ENCODE data around the gene SH2D1A.

DNA sequence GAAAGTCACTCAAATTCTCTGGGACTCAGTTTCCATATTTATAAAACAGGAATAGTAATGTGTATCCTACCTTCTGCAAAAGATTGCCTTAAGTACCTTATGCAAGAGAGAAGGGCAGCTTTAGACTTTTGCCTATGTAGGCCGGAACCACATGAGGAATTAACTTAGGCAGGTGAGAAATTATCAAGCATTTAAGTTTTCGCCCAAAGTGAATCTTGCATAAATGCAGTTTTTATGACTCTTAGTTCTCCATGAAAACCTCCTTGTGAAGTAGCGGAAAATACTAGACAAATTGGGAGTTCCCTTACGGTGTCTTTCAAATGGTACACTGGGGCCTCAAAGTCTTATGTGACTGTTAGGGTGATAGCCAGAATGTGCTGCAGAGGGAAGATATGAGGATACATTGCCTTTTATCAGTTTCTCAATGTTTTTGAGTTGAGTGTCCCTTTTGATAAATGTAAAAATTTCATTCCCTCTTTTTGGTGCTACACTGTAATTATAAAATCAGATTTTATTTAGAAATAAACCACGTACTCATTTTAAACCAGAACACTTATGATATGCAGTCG, 2.6 kb downstream of the SH2D1A start:
- TF ChIP-seq, protein P1, sequence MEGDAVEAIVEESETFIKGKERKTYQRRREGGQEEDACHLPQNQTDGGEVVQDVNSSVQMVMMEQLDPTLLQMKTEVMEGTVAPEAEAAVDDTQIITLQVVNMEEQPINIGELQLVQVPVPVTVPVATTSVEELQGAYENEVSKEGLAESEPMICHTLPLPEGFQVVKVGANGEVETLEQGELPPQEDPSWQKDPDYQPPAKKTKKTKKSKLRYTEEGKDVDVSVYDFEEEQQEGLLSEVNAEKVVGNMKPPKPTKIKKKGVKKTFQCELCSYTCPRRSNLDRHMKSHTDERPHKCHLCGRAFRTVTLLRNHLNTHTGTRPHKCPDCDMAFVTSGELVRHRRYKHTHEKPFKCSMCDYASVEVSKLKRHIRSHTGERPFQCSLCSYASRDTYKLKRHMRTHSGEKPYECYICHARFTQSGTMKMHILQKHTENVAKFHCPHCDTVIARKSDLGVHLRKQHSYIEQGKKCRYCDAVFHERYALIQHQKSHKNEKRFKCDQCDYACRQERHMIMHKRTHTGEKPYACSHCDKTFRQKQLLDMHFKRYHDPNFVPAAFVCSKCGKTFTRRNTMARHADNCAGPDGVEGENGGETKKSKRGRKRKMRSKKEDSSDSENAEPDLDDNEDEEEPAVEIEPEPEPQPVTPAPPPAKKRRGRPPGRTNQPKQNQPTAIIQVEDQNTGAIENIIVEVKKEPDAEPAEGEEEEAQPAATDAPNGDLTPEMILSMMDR (IDR thresholded peaks at IDR 0.05), result no peak
- no peak for TF ChIP-seq EZH2 (IDR thresholded peaks at IDR 0.05)
- no peak for TF ChIP-seq EZH2phosphoT487 (IDR thresholded peaks at IDR 0.05)
